CD4-positive, alpha-beta memory T cell (primary cell): ENCODE measurements around the gene RAP1A. TPM values are rescaled to one million over a fixed set of nuclear protein-coding genes. Genes with fewer than 3 reads are reported as not detected.

Source experiments
- CTCF ChIA-PET: fragments of 350-600 bp; sonication (Branson Sonifier 250); formaldehyde crosslinking; loops from one replicate; lab custom pipeline; 2021; ENCODE audit warnings: inconsistent platforms; ENCODE audit not compliant: partially characterized antibody; lab: Charles Lee
- POLR2A ChIA-PET: fragments of 350-600 bp; sonication (Branson Sonifier 250); formaldehyde crosslinking; loops from one replicate; lab custom pipeline; 2021; ENCODE audit not compliant: partially characterized antibody; lab: Charles Lee
- DNase-seq, 5 donors: peaks; one replicate each; pipeline versions ENCODE4 v3.0.0 to v3.0.0-alpha.2; 2020 to 2022; ENCODE audit warnings: mixed read lengths in 1 of 5
- H3K27ac ChIP-seq: one replicate; pipeline ENCODE4 v1.7.0; 2013; ENCODE audit warnings: low read depth, low read length
- H3K27me3 ChIP-seq: 2 replicates; pipeline ENCODE4 v1.7.0; 2013; ENCODE audit warnings: mild to moderate bottlenecking, low read length, moderate library complexity; ENCODE audit not compliant: insufficient read depth
- H3K36me3 ChIP-seq: 2 replicates; pipeline ENCODE4 v1.7.0; 2013; ENCODE audit warnings: mild to moderate bottlenecking, low read length, moderate library complexity; ENCODE audit not compliant: insufficient read depth
- H3K4me1 ChIP-seq: 2 replicates; pipeline ENCODE4 v1.7.0; 2013; ENCODE audit warnings: mild to moderate bottlenecking, low read length, moderate library complexity; ENCODE audit not compliant: insufficient read depth
- H3K4me3 ChIP-seq, 2 donors: one replicate each; pipeline ENCODE4 v1.7.0; 2013; ENCODE audit warnings: low read length in 2 of 2, mild to moderate bottlenecking in 1 of 2
- H3K9me3 ChIP-seq, 2 donors: one replicate each; pipeline ENCODE4 v1.7.0; 2013; ENCODE audit warnings: low read length in 2 of 2, control low read depth in 1 of 2; ENCODE audit not compliant: control insufficient read depth in 1 of 2
- H3K27ac Mint-ChIP-seq, 7 donors: one replicate each; pipeline ENCODE4 v1.8.0; 2020 to 2021; ENCODE audit warnings: mixed read lengths in 7 of 7, mild to moderate bottlenecking in 6 of 7, inconsistent platforms in 3 of 7, moderate library complexity in 3 of 7
- H3K27me3 Mint-ChIP-seq, 2 donors: one replicate each; pipeline ENCODE4 v1.8.0; 2020 to 2021; ENCODE audit warnings: mixed read lengths in 2 of 2
- H3K36me3 Mint-ChIP-seq, 2 donors: one replicate each; pipeline ENCODE4 v1.8.0; 2020 to 2021; ENCODE audit warnings: mixed read lengths in 2 of 2, inconsistent platforms in 1 of 2, mild to moderate bottlenecking in 1 of 2
- H3K4me1 Mint-ChIP-seq, 4 donors: one replicate each; pipeline ENCODE4 v1.8.0; 2020 to 2021; ENCODE audit warnings: mixed read lengths in 4 of 4, mild to moderate bottlenecking in 1 of 4
- H3K4me3 Mint-ChIP-seq, 8 donors: one replicate each; pipeline ENCODE4 v1.8.0; 2020 to 2021; ENCODE audit warnings: mixed read lengths in 8 of 8, mild to moderate bottlenecking in 7 of 8, moderate library complexity in 6 of 8, inconsistent platforms in 3 of 8
- H3K9me3 Mint-ChIP-seq, 8 donors: one replicate each; pipeline ENCODE4 v1.8.0; 2020 to 2021; ENCODE audit warnings: mixed read lengths in 8 of 8, mild to moderate bottlenecking in 5 of 8, inconsistent platforms in 3 of 8, moderate library complexity in 1 of 8
- intact Hi-C: fragments of 100-400 bp; cut with micrococcal nuclease; formaldehyde crosslinking; loops from one replicate; pipeline ENCODE4 v1.15.1; 2023
- polyA plus RNA-seq, 2 donors: library from polyadenylated mRNA; unstranded; fragments of 300-500 nt; fragmentation: Illumina TruSeq; gene quantifications; one replicate each; pipeline ENCODE4 v1.2.3, GENCODE V29; 2021
- total RNA-seq, 2 experiments: library from RNA; stranded (reverse); gene quantifications; one replicate each; pipeline ENCODE4 v1.2.3, GENCODE V29; 2021

The RAP1A gene
- total and polyA plus RNA-seq, 4 experiments from 2014 or later: 67.2 to 134 (median 108) TPM

- no peak for DNase-seq
- H3K4me1 Mint-ChIP-seq: peaks cover 74 to 89% (median 79%) of the 10 kb centered on the region in 4 donors
- H3K27me3 Mint-ChIP-seq: no peaks in the 10 kb centered on the region
- intact Hi-C loops: loop anchor here (5.0 kb wide), 1 partner anchor 724 kb away; the partner anchor contains the start of gene CD53
- ChIA-PET CTCF (interaction anchor here (0.8 to 4.3 kb wide), 8 partner anchors 8 to 88 kb away, joined by 3 to 29 read pairs (median 4); partner anchors contain the start of gene RAP1A), POLR2A (interaction anchor here (0.9 to 10.6 kb wide), 10 partner anchors 8 to 100 kb away, joined by 3 to 162 read pairs (median 4); partner anchors contain the start of gene RAP1A)
- H3K36me3 Mint-ChIP-seq: no peaks in the 10 kb centered on the region
- no peaks in the 10 kb centered on the region for H3K36me3 ChIP-seq
- peak overlapping the region; percentile 11 for H3K27ac ChIP-seq
- H3K4me1 ChIP-seq: peaks cover 89% of the 10 kb centered on the region
- no peak overlapping the region for H3K4me3 ChIP-seq
- peak overlapping the region in 2 of 8 donors; percentile 36 to 66 for H3K4me3 Mint-ChIP-seq
- H3K9me3 ChIP-seq: no peaks in the 10 kb centered on the region
- H3K27me3 ChIP-seq: no peaks in the 10 kb centered on the region
- peak overlapping the region in 3 of 7 donors; percentile 22 to 85 (median 70) for H3K27ac Mint-ChIP-seq
- no peaks in the 10 kb centered on the region for H3K9me3 Mint-ChIP-seq
Measured at GRCh38 chr1:111595807-111596206, 23.8 kb upstream of the RAP1A start.

GRCh38 chr1:111596499-111596898, 23.1 kb upstream of the RAP1A start:
- ChIA-PET CTCF (interaction anchor here (0.8 to 4.3 kb wide), 4 partner anchors 23 to 88 kb away, joined by 3 to 29 read pairs (median 6); partner anchors contain the start of gene RAP1A), POLR2A (interaction anchor here (0.7 to 10.6 kb wide), 10 partner anchors 7 to 158 kb away, joined by 3 to 162 read pairs (median 4); partner anchors contain the start of gene RAP1A)
- Histone ChIP-seq H3K4me1 (peaks cover 96% of the 10 kb centered on the region), H3K27ac (peak overlapping the region; percentile 11), H3K9me3 (no peaks in the 10 kb centered on the region), H3K36me3 (no peaks in the 10 kb centered on the region), H3K27me3 (no peaks in the 10 kb centered on the region), H3K4me3 (no peak overlapping the region)
- peak; percentile 56 to 86 (median 64) for DNase-seq
- H3K27me3 Mint-ChIP-seq: no peaks in the 10 kb centered on the region
- no peaks in the 10 kb centered on the region for H3K36me3 Mint-ChIP-seq
- intact Hi-C loops: loop anchor here (5.0 kb wide), 1 partner anchor 724 kb away; the partner anchor contains the start of gene CD53
- peak overlapping the region in 7 of 8 donors; percentile 53 to 84 (median 71) for H3K4me3 Mint-ChIP-seq
- H3K4me1 Mint-ChIP-seq: peaks cover 80 to 95% (median 86%) of the 10 kb centered on the region in 4 donors
- no peaks in the 10 kb centered on the region for H3K9me3 Mint-ChIP-seq
- peak overlapping the region; percentile 62 to 91 (median 85) for H3K27ac Mint-ChIP-seq

GRCh38 chr1:111597426-111597825, 22.2 kb upstream of the RAP1A start:
- no peaks in the 10 kb centered on the region for H3K36me3 ChIP-seq
- intact Hi-C loops: loop anchor here (5.0 kb wide), 1 partner anchor 725 kb away; the partner anchor contains the start of gene CD53
- peaks cover 100% of the 10 kb centered on the region for H3K4me1 ChIP-seq
- H3K27me3 ChIP-seq: no peaks in the 10 kb centered on the region
- H3K4me1 Mint-ChIP-seq: peaks cover 80 to 99% (median 90%) of the 10 kb centered on the region in 4 donors
- no peak for DNase-seq
- H3K36me3 Mint-ChIP-seq: no peaks in the 10 kb centered on the region
- H3K4me3 Mint-ChIP-seq: peak overlapping the region in 5 of 8 donors; percentile 20 to 76 (median 74)
- peak overlapping the region in 6 of 7 donors; percentile 18 to 88 (median 76) for H3K27ac Mint-ChIP-seq
- no peaks in the 10 kb centered on the region for H3K9me3 ChIP-seq
- no peaks in the 10 kb centered on the region for H3K9me3 Mint-ChIP-seq
- POLR2A ChIA-PET: interaction anchor here (1.3 to 9.9 kb wide), 3 partner anchors 9 to 26 kb away, joined by 5 to 244 read pairs (median 5); partner anchors contain the start of gene RAP1A
- CTCF ChIA-PET: no interaction called here
- H3K27me3 Mint-ChIP-seq: no peaks in the 10 kb centered on the region
- no peak overlapping the region for H3K27ac ChIP-seq
- H3K4me3 ChIP-seq: no peak overlapping the region

GRCh38 chr1:111598544-111598943, 21.0 kb upstream of the RAP1A start:
- peak in 4 of 5 donors; percentile 29 to 56 (median 35) for DNase-seq
- no peaks in the 10 kb centered on the region for H3K36me3 ChIP-seq
- H3K27me3 ChIP-seq: no peaks in the 10 kb centered on the region
- POLR2A ChIA-PET: interaction anchor here (0.7 to 9.9 kb wide), 8 partner anchors 8 to 91 kb away, joined by 3 to 244 read pairs (median 5); partner anchors contain the start of gene RAP1A
- peak overlapping the region in 1 of 2 donors; percentile 21 for H3K4me3 ChIP-seq
- Mint-ChIP-seq H3K9me3 (no peaks in the 10 kb centered on the region), H3K4me1 (peaks cover 82 to 99% (median 90%) of the 10 kb centered on the region in 4 donors), H3K27ac (peak overlapping the region; percentile 73 to 92 (median 81)), H3K27me3 (no peaks in the 10 kb centered on the region), H3K4me3 (peak overlapping the region in 7 of 8 donors; percentile 69 to 80 (median 74)), H3K36me3 (no peaks in the 10 kb centered on the region)
- intact Hi-C loops: loop anchor here (5.0 kb wide), 1 partner anchor 726 kb away; the partner anchor contains the start of gene CD53
- no peaks in the 10 kb centered on the region for H3K9me3 ChIP-seq
- peak overlapping the region; percentile 54 for H3K27ac ChIP-seq
- CTCF ChIA-PET: interaction anchor here (1.3 to 6.7 kb wide), 2 partner anchors 10 to 90 kb away, joined by 3 to 45 read pairs; no protein-coding TSS in a partner anchor
- H3K4me1 ChIP-seq: peaks cover 100% of the 10 kb centered on the region

- POLR2A ChIA-PET: interaction anchor here (0.6 to 9.9 kb wide), 9 partner anchors 8 to 384 kb away, joined by 3 to 244 read pairs (median 4); partner anchors contain the start of gene RAP1A
- no peaks in the 10 kb centered on the region for H3K27me3 ChIP-seq
- H3K4me3 ChIP-seq: peak overlapping the region in 1 of 2 donors; percentile 3
- Mint-ChIP-seq H3K9me3 (no peaks in the 10 kb centered on the region), H3K4me1 (peaks cover 83 to 99% (median 93%) of the 10 kb centered on the region in 4 donors), H3K4me3 (peak overlapping the region in 7 of 8 donors; percentile 13 to 79 (median 61)), H3K27me3 (no peaks in the 10 kb centered on the region), H3K36me3 (no peaks in the 10 kb centered on the region), H3K27ac (peak overlapping the region; percentile 72 to 88 (median 85))
- no peaks in the 10 kb centered on the region for H3K36me3 ChIP-seq
- peaks cover 100% of the 10 kb centered on the region for H3K4me1 ChIP-seq
- intact Hi-C loops: loop anchor here (5.0 kb wide), 1 partner anchor 728 kb away; the partner anchor contains the start of gene CD53
- peak overlapping the region; percentile 2 for H3K27ac ChIP-seq
- no peak for DNase-seq
- no peaks in the 10 kb centered on the region for H3K9me3 ChIP-seq
- CTCF ChIA-PET: interaction anchor here (0.7 to 6.7 kb wide), 5 partner anchors 9 to 91 kb away, joined by 3 to 45 read pairs (median 3); no protein-coding TSS in a partner anchor
Measured at GRCh38 chr1:111599781-111600693, 19.6 kb upstream of the RAP1A start.

- Histone ChIP-seq H3K27ac (no peak overlapping the region), H3K4me1 (peaks cover 100% of the 10 kb centered on the region), H3K9me3 (no peaks in the 10 kb centered on the region), H3K36me3 (no peaks in the 10 kb centered on the region), H3K27me3 (no peaks in the 10 kb centered on the region), H3K4me3 (no peak overlapping the region)
- Mint-ChIP-seq H3K27ac (peak overlapping the region; percentile 38 to 91 (median 85)), H3K4me1 (peaks cover 81 to 99% (median 94%) of the 10 kb centered on the region in 4 donors), H3K4me3 (peak overlapping the region in 6 of 8 donors; percentile 53 to 79 (median 65)), H3K27me3 (no peaks in the 10 kb centered on the region), H3K9me3 (no peaks in the 10 kb centered on the region), H3K36me3 (no peaks in the 10 kb centered on the region)
- no peak for DNase-seq
- POLR2A ChIA-PET: interaction anchor here (0.8 to 9.9 kb wide), 7 partner anchors 9 to 130 kb away, joined by 3 to 244 read pairs (median 8); partner anchors contain the start of genes ADORA3, RAP1A and TMIGD3
- intact Hi-C loops: no loop called here
- CTCF ChIA-PET: interaction anchor here (1.0 to 6.7 kb wide), 5 partner anchors 10 to 92 kb away, joined by 3 to 45 read pairs (median 3); no protein-coding TSS in a partner anchor
Measured at GRCh38 chr1:111600886-111601386, 18.7 kb upstream of the RAP1A start.
